Measurements from ENCODE around the gene RNF224. TPM values are rescaled to one million over a fixed set of nuclear protein-coding genes. Genes with fewer than 3 reads are reported as not detected.

Gene RNF224
- total and polyA plus RNA-seq, 10 of the 15 experiments (the other 5 are each of a cell fraction or from before 2014, with no cell fraction given): not detected

GRCh38 chr9:137188490-137189296 lies 38.6 kb upstream of the RNF224 start, which contains the start of the genes ANAPC2 and SSNA1 (continued):
- peak; percentile 82; the same call in 1 of the 2 replicates for TF ChIP-seq POLR2AphosphoS5 (IDR thresholded peaks at IDR 0.05; ENCODE audit: low read length)
- TF ChIP-seq MTA2 (IDR thresholded peaks at IDR 0.05; ENCODE audit: low read depth): no peak
- TF ChIP-seq RCOR1 (conservative IDR thresholded peaks at IDR 0.05; ENCODE audit: low read depth, low read length): peak; percentile 78; the same call in 1 of the 2 replicates
- no peak for TF ChIP-seq ZNF622 (IDR thresholded peaks at IDR 0.05)
- TF ChIP-seq NKRF (conservative IDR thresholded peaks at IDR 0.05): peak; percentile 90
- no peak for TF ChIP-seq FOS (IDR thresholded peaks at IDR 0.05; ENCODE audit: borderline replicate concordance, extremely low read depth, insufficient read length)
- TF ChIP-seq TCF7 (IDR thresholded peaks at IDR 0.05; ENCODE audit: borderline replicate concordance): no peak
- TF ChIP-seq SREBF2 (IDR thresholded peaks at IDR 0.05; ENCODE audit: low read length): no peak
- TF ChIP-seq TCF12 (IDR thresholded peaks at IDR 0.05; ENCODE audit: low read depth, low read length): peak; percentile 78; the same call in 1 of the 2 replicates
- TF ChIP-seq TBL1XR1 (IDR thresholded peaks at IDR 0.05; ENCODE audit: low read depth, low read length): peak; percentile 88
- TF ChIP-seq BRCA1 (IDR thresholded peaks at IDR 0.05; ENCODE audit: low read depth, low read length): peak; percentile 65
- TF ChIP-seq USF1 (IDR thresholded peaks at IDR 0.05; ENCODE audit: borderline replicate concordance, extremely low read length, insufficient read depth, low read depth, low read length): peak; percentile 57
- TF ChIP-seq HDAC2 (IDR thresholded peaks at IDR 0.05): 0 out of 2 replicates have a peak, but pooled peaks have one; percentile 11
- TF ChIP-seq JUND (IDR thresholded peaks at IDR 0.05; ENCODE audit: low read depth, low read length): 0 out of 2 replicates have a peak, but pooled peaks have one; percentile 35
- TF ChIP-seq ZNF207 (IDR thresholded peaks at IDR 0.05; ENCODE audit: borderline replicate concordance): peak; percentile 93; the same call in 1 of the 2 replicates
- TF ChIP-seq CBX5 (IDR thresholded peaks at IDR 0.05; ENCODE audit: low read depth): no peak
- TF ChIP-seq ZBTB40 (IDR thresholded peaks at IDR 0.05; ENCODE audit: borderline replicate concordance): 0 out of 2 replicates have a peak, but pooled peaks have one; percentile 33
- TF ChIP-seq SMAD5 (IDR thresholded peaks at IDR 0.05; ENCODE audit: low read depth): no peak
- peak; percentile 41 to 58 (median 52) for TF ChIP-seq CTCF (IDR thresholded peaks at IDR 0.05 in 2 of 3, conservative IDR thresholded peaks at IDR 0.05 in 1 of 3; ENCODE audit: control insufficient read depth in 2 of 3, extremely low read depth in 1 of 3, insufficient read depth in 1 of 3, low read depth in 3 of 3, low read length in 3 of 3)
- TF ChIP-seq LARP7 (IDR thresholded peaks at IDR 0.05): no peak; the same call in none of the 2 replicates
- no peak for TF ChIP-seq MEF2B (IDR thresholded peaks at IDR 0.05; ENCODE audit: partially characterized antibody, poor library complexity, severe bottlenecking)
- no peak for TF ChIP-seq BCL11A (IDR thresholded peaks at IDR 0.05; ENCODE audit: low read depth, low read length)

Measured in GM12878 (cell line).